HG03175 (cell line): Measurements from ENCODE around the gene PGBD1.
"Not testable (repeated sequence)": the region's sequence is repeated elsewhere in the genome, so short reads cannot be mapped to it uniquely, and the experiment has no call there.

Experiments
- ATAC-seq: cut with Tn5 transposase; IDR thresholded peaks from one replicate; pipeline ENCODE4 v1.9.1; 2021; ENCODE audit warnings: mild to moderate bottlenecking, moderate library complexity; ENCODE audit not compliant: unreplicated experiment

The PGBD1 gene

GRCh38 chr6:28266962-28267694 is 14.2 kb upstream of the PGBD1 start, which contains the start of gene ZSCAN26:
ZSCAN26 (plus strand) TSS chr6:28267143; CDS start chr6:28271920, 4,777 bp downstream.
- peak; percentile 93 for ATAC-seq

- ATAC-seq, result no peak
These were observed 13.7 kb upstream of the PGBD1 start for GRCh38 chr6:28267695-28268059.

- no peak for ATAC-seq
These were observed 11.9 kb upstream of the PGBD1 start for GRCh38 chr6:28269492-28269891.

- ATAC-seq, result no peak
These were observed 6.5 kb upstream of the PGBD1 start for GRCh38 chr6:28274888-28275287.

GRCh38 chr6:28277746-28278145 is 3.6 kb upstream of the PGBD1 start:
- no peak for ATAC-seq

- ATAC-seq, result no peak
These were observed 631 bp upstream of the PGBD1 start for GRCh38 chr6:28280595-28281287.

GRCh38 chr6:28282926-28283325 is 1.6 kb downstream of the PGBD1 start:
- no peak for ATAC-seq

- no peak for ATAC-seq
These were observed 10.2 kb downstream of the PGBD1 start for GRCh38 chr6:28291573-28291972.

- ATAC-seq, result no peak
These were observed 14.0 kb downstream of the PGBD1 start for GRCh38 chr6:28295326-28295725.

- ATAC-seq, result no peak
These were observed 15.2 kb downstream of the PGBD1 start for GRCh38 chr6:28296520-28297060.

GRCh38 chr6:28303570-28303969 is 22.2 kb downstream of the PGBD1 start:
- peak; percentile 91 for ATAC-seq

- not testable (repeated sequence) for ATAC-seq
These were observed 25.0 kb downstream of the PGBD1 start for GRCh38 chr6:28306363-28306762.

- no peak for ATAC-seq
These were observed 29.9 kb downstream of the PGBD1 start for GRCh38 chr6:28311139-28311823.

GRCh38 chr6:28312939-28313338 is 31.6 kb downstream of the PGBD1 start:
- ATAC-seq, result no peak

- no peak for ATAC-seq
These were observed 34.3 kb downstream of the PGBD1 start for GRCh38 chr6:28315628-28316027.

- not testable (repeated sequence) for ATAC-seq
These were observed 36.5 kb downstream of the PGBD1 start for GRCh38 chr6:28317866-28318265.

- ATAC-seq, result no peak
These were observed 41.3 kb downstream of the PGBD1 start for GRCh38 chr6:28322661-28323060.

GRCh38 chr6:28323813-28324424 is 42.5 kb downstream of the PGBD1 start:
- no peak for ATAC-seq

GRCh38 chr6:28326371-28326948 is 45.1 kb downstream of the PGBD1 start:
- ATAC-seq, result no peak

GRCh38 chr6:28330041-28330440 is 48.7 kb downstream of the PGBD1 start:
- ATAC-seq, result no peak

- no peak for ATAC-seq
These were observed 51.7 kb downstream of the PGBD1 start for GRCh38 chr6:28333047-28333446.
